Measurements from ENCODE around the gene MYO5B. TPM values are rescaled to one million over a fixed set of nuclear protein-coding genes. Genes with fewer than 3 reads are reported as not detected.

Gene MYO5B
- total and polyA plus RNA-seq, 10 of the 15 experiments (the other 5 are each of a cell fraction or from before 2014, with no cell fraction given): 2.5 to 4.5 (median 3.3) TPM

- no peak for DNase-seq (ENCODE audit: low read depth, low spot score)
- no peak for ATAC-seq
- 1% methylated on average over 4 of the region's 4 CpGs for WGBS (ENCODE audit: insufficient coverage, insufficient replicate concordance, low lambda C conversion rate, missing lambda C conversion rate)
- H3K4me3 ChIP-seq: no peak overlapping the region
- ChIA-PET POLR2A (interaction anchor here (1.0 kb wide), 1 partner anchor 23 kb away, joined by 3 read pairs; no protein-coding TSS in a partner anchor), CTCF (interaction anchor here (1.0 to 1.9 kb wide), 4 partner anchors 11 to 277 kb away, joined by 3 to 10 read pairs (median 3); no protein-coding TSS in a partner anchor), SMC1A (ENCODE audit: uncharacterized antibody, unreplicated experiment) (interaction anchor here (0.6 to 1.4 kb wide), 5 partner anchors 9 to 116 kb away, joined by 3 to 4 read pairs (median 3); no protein-coding TSS in a partner anchor), RAD21 (ENCODE audit: unreplicated experiment) (interaction anchor here (1.0 to 1.5 kb wide), 3 partner anchors 9 to 127 kb away, joined by 3 to 9 read pairs (median 3); no protein-coding TSS in a partner anchor)
- H3K9me3 ChIP-seq (replicated peaks; ENCODE audit: control insufficient read depth, insufficient read depth, low read length): no peaks in the 10 kb centered on the region
- BruUV-seq (replicated peaks): no TSS peak
- no peak overlapping the region for H3K4me2 ChIP-seq (ENCODE audit: control insufficient read depth, insufficient read depth)
- no peak for FAIRE-seq
- no peaks in the 10 kb centered on the region for H3K79me2 ChIP-seq (ENCODE audit: control insufficient read depth, insufficient read depth, low read length)
- H2AFZ ChIP-seq (ENCODE audit: control insufficient read depth, low read depth, low read length): no peak overlapping the region
- H3K9ac ChIP-seq (ENCODE audit: control insufficient read depth, insufficient read depth, low read length): no peak overlapping the region
- H4K20me1 ChIP-seq (ENCODE audit: control insufficient read depth, insufficient read depth): no peaks in the 10 kb centered on the region
- no peak overlapping the region for H3K27ac ChIP-seq (ENCODE audit: control insufficient read depth, insufficient read depth)
- in situ Hi-C loops (cut with MboI) (no loop called here), intact Hi-C loops (cut with micrococcal nuclease; ENCODE audit: unreplicated experiment) (no loop called here)
- TF ChIP-seq CBFB (IDR thresholded peaks at IDR 0.05; ENCODE audit: low read depth) (no peak), ZBTB40 (IDR thresholded peaks at IDR 0.05; ENCODE audit: borderline replicate concordance) (no peak), JUNB (IDR thresholded peaks at IDR 0.05) (no peak), CEBPZ (IDR thresholded peaks at IDR 0.05; ENCODE audit: low read depth, low read length) (no peak), IKZF1 (conservative IDR thresholded peaks at IDR 0.05) (no peak), LARP7 (IDR thresholded peaks at IDR 0.05) (no peak)
- no peaks in the 10 kb centered on the region for H3K36me3 ChIP-seq (ENCODE audit: control insufficient read depth in 2 of 2, insufficient read depth in 2 of 2, low read length in 1 of 2)
- 0 out of 4 replicates have a peak, but pooled peaks cover 0 to 6% of the 10 kb centered on the region in 2 experiments for H3K27me3 ChIP-seq (replicated peaks in 1 of 2; ENCODE audit: control insufficient read depth in 2 of 2, insufficient read depth in 2 of 2, low read length in 1 of 2)
- no peaks in the 10 kb centered on the region for H3K4me1 ChIP-seq (ENCODE audit: control insufficient read depth, insufficient read depth, low read length)
Measured at GRCh38 chr18:50080316-50080715, 114.6 kb downstream of the MYO5B start.
